ENCODE data around the gene FNBP1. TPM values are rescaled to one million over a fixed set of nuclear protein-coding genes. Genes with fewer than 3 reads are reported as not detected.

The FNBP1 gene
- total RNA-seq, 1 experiment from 2014 or later: 43.6 TPM

DNA sequence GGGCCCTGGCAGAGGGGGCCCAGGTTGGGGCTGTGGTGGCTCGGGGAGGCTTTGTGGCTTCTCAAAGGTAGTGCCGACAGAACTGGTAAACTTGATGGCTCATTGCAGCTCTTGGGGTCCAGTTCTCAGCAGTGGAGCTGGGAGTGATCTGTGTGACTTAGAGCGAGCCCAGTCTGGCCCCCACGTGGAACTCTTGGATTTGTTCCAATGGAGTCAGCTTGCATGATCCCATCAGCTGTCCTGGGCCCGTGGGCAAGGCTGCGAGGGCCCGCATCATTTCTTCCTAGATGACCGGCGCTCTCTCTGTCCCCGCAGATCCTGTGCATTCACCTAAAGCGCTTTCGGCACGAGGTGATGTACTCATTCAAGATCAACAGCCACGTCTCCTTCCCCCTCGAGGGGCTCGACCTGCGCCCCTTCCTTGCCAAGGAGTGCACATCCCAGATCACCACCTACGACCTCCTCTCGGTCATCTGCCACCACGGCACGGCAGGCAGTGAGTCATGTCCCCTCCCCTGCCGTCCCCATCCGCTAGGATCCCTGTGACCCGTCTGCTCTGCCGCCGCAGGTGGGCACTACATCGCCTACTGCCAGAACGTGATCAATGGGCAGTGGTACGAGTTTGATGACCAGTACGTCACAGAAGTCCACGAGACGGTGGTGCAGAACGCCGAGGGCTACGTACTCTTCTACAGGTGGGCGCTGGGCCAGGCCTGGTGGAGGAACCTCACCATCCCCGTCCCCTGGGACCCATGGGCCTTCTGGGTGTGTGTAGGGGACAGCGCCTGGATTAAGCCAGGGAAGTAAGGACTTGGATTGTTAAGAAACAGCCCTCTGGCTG is 168.5 kb downstream of the FNBP1 start (continued):
- TF ChIP-seq, protein P1, sequence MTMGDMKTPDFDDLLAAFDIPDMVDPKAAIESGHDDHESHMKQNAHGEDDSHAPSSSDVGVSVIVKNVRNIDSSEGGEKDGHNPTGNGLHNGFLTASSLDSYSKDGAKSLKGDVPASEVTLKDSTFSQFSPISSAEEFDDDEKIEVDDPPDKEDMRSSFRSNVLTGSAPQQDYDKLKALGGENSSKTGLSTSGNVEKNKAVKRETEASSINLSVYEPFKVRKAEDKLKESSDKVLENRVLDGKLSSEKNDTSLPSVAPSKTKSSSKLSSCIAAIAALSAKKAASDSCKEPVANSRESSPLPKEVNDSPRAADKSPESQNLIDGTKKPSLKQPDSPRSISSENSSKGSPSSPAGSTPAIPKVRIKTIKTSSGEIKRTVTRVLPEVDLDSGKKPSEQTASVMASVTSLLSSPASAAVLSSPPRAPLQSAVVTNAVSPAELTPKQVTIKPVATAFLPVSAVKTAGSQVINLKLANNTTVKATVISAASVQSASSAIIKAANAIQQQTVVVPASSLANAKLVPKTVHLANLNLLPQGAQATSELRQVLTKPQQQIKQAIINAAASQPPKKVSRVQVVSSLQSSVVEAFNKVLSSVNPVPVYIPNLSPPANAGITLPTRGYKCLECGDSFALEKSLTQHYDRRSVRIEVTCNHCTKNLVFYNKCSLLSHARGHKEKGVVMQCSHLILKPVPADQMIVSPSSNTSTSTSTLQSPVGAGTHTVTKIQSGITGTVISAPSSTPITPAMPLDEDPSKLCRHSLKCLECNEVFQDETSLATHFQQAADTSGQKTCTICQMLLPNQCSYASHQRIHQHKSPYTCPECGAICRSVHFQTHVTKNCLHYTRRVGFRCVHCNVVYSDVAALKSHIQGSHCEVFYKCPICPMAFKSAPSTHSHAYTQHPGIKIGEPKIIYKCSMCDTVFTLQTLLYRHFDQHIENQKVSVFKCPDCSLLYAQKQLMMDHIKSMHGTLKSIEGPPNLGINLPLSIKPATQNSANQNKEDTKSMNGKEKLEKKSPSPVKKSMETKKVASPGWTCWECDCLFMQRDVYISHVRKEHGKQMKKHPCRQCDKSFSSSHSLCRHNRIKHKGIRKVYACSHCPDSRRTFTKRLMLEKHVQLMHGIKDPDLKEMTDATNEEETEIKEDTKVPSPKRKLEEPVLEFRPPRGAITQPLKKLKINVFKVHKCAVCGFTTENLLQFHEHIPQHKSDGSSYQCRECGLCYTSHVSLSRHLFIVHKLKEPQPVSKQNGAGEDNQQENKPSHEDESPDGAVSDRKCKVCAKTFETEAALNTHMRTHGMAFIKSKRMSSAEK (CRISPR knock-in tag; IDR thresholded peaks at IDR 0.05; ENCODE audit: borderline replicate concordance): no peak
- TF ChIP-seq, protein P2, sequence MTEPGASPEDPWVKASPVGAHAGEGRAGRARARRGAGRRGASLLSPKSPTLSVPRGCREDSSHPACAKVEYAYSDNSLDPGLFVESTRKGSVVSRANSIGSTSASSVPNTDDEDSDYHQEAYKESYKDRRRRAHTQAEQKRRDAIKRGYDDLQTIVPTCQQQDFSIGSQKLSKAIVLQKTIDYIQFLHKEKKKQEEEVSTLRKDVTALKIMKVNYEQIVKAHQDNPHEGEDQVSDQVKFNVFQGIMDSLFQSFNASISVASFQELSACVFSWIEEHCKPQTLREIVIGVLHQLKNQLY (CRISPR knock-in tag; IDR thresholded peaks at IDR 0.05): no peak
- TF ChIP-seq MYBL2 (CRISPR knock-in tag; IDR thresholded peaks at IDR 0.05) (no peak), HMGA2 (CRISPR knock-in tag; IDR thresholded peaks at IDR 0.05) (no peak), NR3C1 (CRISPR knock-in tag; conservative IDR thresholded peaks at IDR 0.05; ENCODE audit: low read depth) (no peak), ETV6 (CRISPR knock-in tag; IDR thresholded peaks at IDR 0.05) (no peak), SMAD4 (CRISPR knock-in tag; IDR thresholded peaks at IDR 0.05) (no peak)
- TF ChIP-seq, protein P3, sequence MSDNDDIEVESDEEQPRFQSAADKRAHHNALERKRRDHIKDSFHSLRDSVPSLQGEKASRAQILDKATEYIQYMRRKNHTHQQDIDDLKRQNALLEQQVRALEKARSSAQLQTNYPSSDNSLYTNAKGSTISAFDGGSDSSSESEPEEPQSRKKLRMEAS (CRISPR knock-in tag; IDR thresholded peaks at IDR 0.05): no peak

DNA sequence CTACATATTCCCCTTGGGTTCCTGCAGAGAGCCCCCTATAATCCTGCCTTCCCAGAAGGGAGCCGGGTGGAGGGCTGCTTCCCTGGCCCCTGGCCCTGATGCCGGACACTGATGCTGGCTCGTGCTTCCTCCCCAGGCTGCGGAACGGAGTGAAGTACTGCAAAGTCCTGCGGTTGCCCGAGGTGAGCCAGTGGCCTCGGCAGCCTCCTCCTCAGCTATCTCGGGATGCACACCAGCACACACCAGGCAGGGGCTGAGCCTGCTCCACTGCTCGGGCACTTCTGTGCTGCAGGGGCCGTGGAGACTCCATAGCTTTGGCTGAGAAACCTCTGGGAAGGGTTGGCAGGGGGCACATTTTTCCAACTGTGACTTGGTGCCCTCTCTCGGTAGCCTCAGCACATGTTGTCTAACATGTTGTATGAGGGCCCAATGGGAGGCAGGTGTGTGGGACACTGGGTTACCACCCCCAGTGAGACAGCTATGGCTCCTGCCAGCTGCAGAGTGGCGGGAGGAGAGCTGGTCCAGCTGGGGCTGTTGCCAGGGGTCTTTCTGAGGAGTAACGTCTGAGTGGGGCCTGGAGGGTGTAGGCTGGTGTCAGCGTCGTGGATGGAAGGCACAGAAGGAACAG is 169.3 kb downstream of the FNBP1 start:
- Mint-ChIP-seq H3K4me1 (no peaks in the 10 kb centered on the region), H3K27me3 (ENCODE audit: low read depth) (no peaks in the 10 kb centered on the region), H3K36me3 (peaks cover 2% of the 10 kb centered on the region; the same call in 1 of the 2 replicates), H3K27ac (peak overlapping the region; percentile 74), H3K4me3 (no peak overlapping the region), H3K9me3 (no peaks in the 10 kb centered on the region)
- CTCF ChIA-PET: interaction anchor here (0.6 to 1.2 kb wide), 3 partner anchors 11 to 486 kb away, joined by 4 to 9 read pairs (median 5); no protein-coding TSS in a partner anchor
- POLR2A ChIA-PET: no interaction called here
- ATAC-seq (no peak), DNase-seq (ENCODE audit: low spot score) (no peak)
- TF ChIP-seq, protein P4, sequence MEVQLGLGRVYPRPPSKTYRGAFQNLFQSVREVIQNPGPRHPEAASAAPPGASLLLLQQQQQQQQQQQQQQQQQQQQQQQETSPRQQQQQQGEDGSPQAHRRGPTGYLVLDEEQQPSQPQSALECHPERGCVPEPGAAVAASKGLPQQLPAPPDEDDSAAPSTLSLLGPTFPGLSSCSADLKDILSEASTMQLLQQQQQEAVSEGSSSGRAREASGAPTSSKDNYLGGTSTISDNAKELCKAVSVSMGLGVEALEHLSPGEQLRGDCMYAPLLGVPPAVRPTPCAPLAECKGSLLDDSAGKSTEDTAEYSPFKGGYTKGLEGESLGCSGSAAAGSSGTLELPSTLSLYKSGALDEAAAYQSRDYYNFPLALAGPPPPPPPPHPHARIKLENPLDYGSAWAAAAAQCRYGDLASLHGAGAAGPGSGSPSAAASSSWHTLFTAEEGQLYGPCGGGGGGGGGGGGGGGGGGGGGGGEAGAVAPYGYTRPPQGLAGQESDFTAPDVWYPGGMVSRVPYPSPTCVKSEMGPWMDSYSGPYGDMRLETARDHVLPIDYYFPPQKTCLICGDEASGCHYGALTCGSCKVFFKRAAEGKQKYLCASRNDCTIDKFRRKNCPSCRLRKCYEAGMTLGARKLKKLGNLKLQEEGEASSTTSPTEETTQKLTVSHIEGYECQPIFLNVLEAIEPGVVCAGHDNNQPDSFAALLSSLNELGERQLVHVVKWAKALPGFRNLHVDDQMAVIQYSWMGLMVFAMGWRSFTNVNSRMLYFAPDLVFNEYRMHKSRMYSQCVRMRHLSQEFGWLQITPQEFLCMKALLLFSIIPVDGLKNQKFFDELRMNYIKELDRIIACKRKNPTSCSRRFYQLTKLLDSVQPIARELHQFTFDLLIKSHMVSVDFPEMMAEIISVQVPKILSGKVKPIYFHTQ (CRISPR knock-in tag; IDR thresholded peaks at IDR 0.05): no peak
- TF ChIP-seq GRHL2 (CRISPR knock-in tag; IDR thresholded peaks at IDR 0.05; ENCODE audit: insufficient replicate concordance, severe bottlenecking): no peak
- no peak for TF ChIP-seq ZNF317 (CRISPR knock-in tag; IDR thresholded peaks at IDR 0.05; ENCODE audit: borderline replicate concordance, low read depth)

DNA sequence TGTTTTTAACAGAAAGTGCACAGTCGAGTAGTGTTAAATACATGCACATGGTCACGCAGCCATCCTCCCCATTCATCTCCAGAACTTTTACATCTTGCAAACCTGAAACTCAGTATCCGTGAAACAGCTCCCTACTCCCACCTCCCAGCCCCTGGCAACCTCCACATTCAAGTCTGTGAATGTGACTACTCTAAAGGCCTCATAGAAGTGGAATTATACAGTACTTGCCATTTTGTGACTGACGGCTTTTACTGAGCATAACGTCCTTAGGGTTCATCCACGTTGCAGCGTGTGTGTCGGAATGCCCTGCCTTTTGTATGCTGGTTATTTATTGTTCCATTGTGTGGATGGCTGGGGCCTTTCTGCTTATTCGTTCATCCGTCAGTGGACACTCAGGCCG is 171.9 kb downstream of the FNBP1 start:
- ATAC-seq (no peak), DNase-seq (ENCODE audit: low spot score) (no peak)
- ChIA-PET POLR2A (no interaction called here), CTCF (no interaction called here)
- Mint-ChIP-seq H3K36me3 (peaks cover 2% of the 10 kb centered on the region; the same call in 1 of the 2 replicates), H3K4me3 (no peak overlapping the region), H3K9me3 (no peaks in the 10 kb centered on the region), H3K4me1 (no peaks in the 10 kb centered on the region), H3K27me3 (ENCODE audit: low read depth) (no peaks in the 10 kb centered on the region), H3K27ac (peak overlapping the region; percentile 37; the same call in 1 of the 2 replicates)
- TF ChIP-seq ATF1 (CRISPR knock-in tag; IDR thresholded peaks at IDR 0.05) (no peak), SOX15 (CRISPR knock-in tag; IDR thresholded peaks at IDR 0.05) (no peak), SP1 (CRISPR knock-in tag; conservative IDR thresholded peaks at IDR 0.05) (no peak), RORB (CRISPR knock-in tag; IDR thresholded peaks at IDR 0.05) (no peak)
- TF ChIP-seq, protein P5, sequence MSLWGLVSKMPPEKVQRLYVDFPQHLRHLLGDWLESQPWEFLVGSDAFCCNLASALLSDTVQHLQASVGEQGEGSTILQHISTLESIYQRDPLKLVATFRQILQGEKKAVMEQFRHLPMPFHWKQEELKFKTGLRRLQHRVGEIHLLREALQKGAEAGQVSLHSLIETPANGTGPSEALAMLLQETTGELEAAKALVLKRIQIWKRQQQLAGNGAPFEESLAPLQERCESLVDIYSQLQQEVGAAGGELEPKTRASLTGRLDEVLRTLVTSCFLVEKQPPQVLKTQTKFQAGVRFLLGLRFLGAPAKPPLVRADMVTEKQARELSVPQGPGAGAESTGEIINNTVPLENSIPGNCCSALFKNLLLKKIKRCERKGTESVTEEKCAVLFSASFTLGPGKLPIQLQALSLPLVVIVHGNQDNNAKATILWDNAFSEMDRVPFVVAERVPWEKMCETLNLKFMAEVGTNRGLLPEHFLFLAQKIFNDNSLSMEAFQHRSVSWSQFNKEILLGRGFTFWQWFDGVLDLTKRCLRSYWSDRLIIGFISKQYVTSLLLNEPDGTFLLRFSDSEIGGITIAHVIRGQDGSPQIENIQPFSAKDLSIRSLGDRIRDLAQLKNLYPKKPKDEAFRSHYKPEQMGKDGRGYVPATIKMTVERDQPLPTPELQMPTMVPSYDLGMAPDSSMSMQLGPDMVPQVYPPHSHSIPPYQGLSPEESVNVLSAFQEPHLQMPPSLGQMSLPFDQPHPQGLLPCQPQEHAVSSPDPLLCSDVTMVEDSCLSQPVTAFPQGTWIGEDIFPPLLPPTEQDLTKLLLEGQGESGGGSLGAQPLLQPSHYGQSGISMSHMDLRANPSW (CRISPR knock-in tag; conservative IDR thresholded peaks at IDR 0.05; ENCODE audit: low read depth): no peak
- TF ChIP-seq, protein P6, sequence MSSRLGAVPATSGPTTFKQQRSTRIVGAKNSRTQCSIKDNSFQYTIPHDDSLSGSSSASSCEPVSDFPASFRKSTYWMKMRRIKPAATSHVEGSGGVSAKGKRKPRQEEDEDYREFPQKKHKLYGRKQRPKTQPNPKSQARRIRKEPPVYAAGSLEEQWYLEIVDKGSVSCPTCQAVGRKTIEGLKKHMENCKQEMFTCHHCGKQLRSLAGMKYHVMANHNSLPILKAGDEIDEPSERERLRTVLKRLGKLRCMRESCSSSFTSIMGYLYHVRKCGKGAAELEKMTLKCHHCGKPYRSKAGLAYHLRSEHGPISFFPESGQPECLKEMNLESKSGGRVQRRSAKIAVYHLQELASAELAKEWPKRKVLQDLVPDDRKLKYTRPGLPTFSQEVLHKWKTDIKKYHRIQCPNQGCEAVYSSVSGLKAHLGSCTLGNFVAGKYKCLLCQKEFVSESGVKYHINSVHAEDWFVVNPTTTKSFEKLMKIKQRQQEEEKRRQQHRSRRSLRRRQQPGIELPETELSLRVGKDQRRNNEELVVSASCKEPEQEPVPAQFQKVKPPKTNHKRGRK (CRISPR knock-in tag; IDR thresholded peaks at IDR 0.05; ENCODE audit: borderline replicate concordance): no peak
